Activated naive CD8-positive, alpha-beta T cell (primary cell): ENCODE data around the gene SETD7.

ENCODE experiments used
- H3K27ac Mint-ChIP-seq: one replicate; pipeline ENCODE4 v1.8.0; 2021; ENCODE audit warnings: mixed read lengths
- H3K27me3 Mint-ChIP-seq: one replicate; pipeline ENCODE4 v1.8.0; 2021; ENCODE audit warnings: mixed read lengths
- H3K36me3 Mint-ChIP-seq: one replicate; pipeline ENCODE4 v1.8.0; 2021; ENCODE audit warnings: mixed read lengths
- H3K4me1 Mint-ChIP-seq: one replicate; pipeline ENCODE4 v1.8.0; 2021; ENCODE audit warnings: low read depth, mixed read lengths
- H3K4me3 Mint-ChIP-seq: one replicate; pipeline ENCODE4 v1.8.0; 2021; ENCODE audit warnings: mild to moderate bottlenecking, mixed read lengths
- H3K9me3 Mint-ChIP-seq: one replicate; pipeline ENCODE4 v1.8.0; 2021; ENCODE audit warnings: low read depth, mixed read lengths

Gene SETD7

GRCh38 chr4:139540161-139540560 is 15.9 kb downstream of the SETD7 start:
- Mint-ChIP-seq H3K4me1 (no peaks in the 10 kb centered on the region), H3K4me3 (no peak overlapping the region), H3K27me3 (no peaks in the 10 kb centered on the region), H3K27ac (no peak overlapping the region), H3K9me3 (no peaks in the 10 kb centered on the region), H3K36me3 (peaks cover 2% of the 10 kb centered on the region)

- Mint-ChIP-seq H3K4me3 (no peak overlapping the region), H3K27ac (no peak overlapping the region)
These were observed 18.7 kb downstream of the SETD7 start for GRCh38 chr4:139537292-139537691.

GRCh38 chr4:139535871-139536234 is 20.2 kb downstream of the SETD7 start:
- no peaks in the 10 kb centered on the region for H3K27me3 Mint-ChIP-seq
- H3K4me3 Mint-ChIP-seq: no peak overlapping the region
- no peaks in the 10 kb centered on the region for H3K9me3 Mint-ChIP-seq
- no peaks in the 10 kb centered on the region for H3K36me3 Mint-ChIP-seq
- H3K27ac Mint-ChIP-seq: no peak overlapping the region
- H3K4me1 Mint-ChIP-seq: no peaks in the 10 kb centered on the region

More at GRCh38 chr4:139537292-139537691, 18.7 kb downstream of the SETD7 start:
- Mint-ChIP-seq H3K27me3 (no peaks in the 10 kb centered on the region), H3K36me3 (no peaks in the 10 kb centered on the region), H3K9me3 (no peaks in the 10 kb centered on the region), H3K4me1 (no peaks in the 10 kb centered on the region)

GRCh38 chr4:139535228-139535870 is 20.7 kb downstream of the SETD7 start:
- H3K4me1 Mint-ChIP-seq: no peaks in the 10 kb centered on the region
- H3K4me3 Mint-ChIP-seq: no peak overlapping the region
- no peaks in the 10 kb centered on the region for H3K36me3 Mint-ChIP-seq
- no peaks in the 10 kb centered on the region for H3K27me3 Mint-ChIP-seq
- no peaks in the 10 kb centered on the region for H3K9me3 Mint-ChIP-seq
- no peak overlapping the region for H3K27ac Mint-ChIP-seq

GRCh38 chr4:139534287-139534950 is 21.6 kb downstream of the SETD7 start:
- Mint-ChIP-seq H3K4me1 (no peaks in the 10 kb centered on the region), H3K27me3 (no peaks in the 10 kb centered on the region), H3K27ac (no peak overlapping the region), H3K36me3 (no peaks in the 10 kb centered on the region), H3K4me3 (no peak overlapping the region), H3K9me3 (no peaks in the 10 kb centered on the region)

GRCh38 chr4:139533511-139533910 is 22.5 kb downstream of the SETD7 start:
- no peaks in the 10 kb centered on the region for H3K27me3 Mint-ChIP-seq
- H3K4me1 Mint-ChIP-seq: no peaks in the 10 kb centered on the region
- no peak overlapping the region for H3K27ac Mint-ChIP-seq
- no peak overlapping the region for H3K4me3 Mint-ChIP-seq
- H3K9me3 Mint-ChIP-seq: no peaks in the 10 kb centered on the region
- H3K36me3 Mint-ChIP-seq: no peaks in the 10 kb centered on the region

- Mint-ChIP-seq H3K9me3 (no peaks in the 10 kb centered on the region), H3K4me3 (no peak overlapping the region), H3K27ac (no peak overlapping the region)
These were observed 23.1 kb downstream of the SETD7 start for GRCh38 chr4:139532947-139533346.

GRCh38 chr4:139530833-139531427 is 25.1 kb downstream of the SETD7 start:
- Mint-ChIP-seq H3K27me3 (no peaks in the 10 kb centered on the region), H3K27ac (no peak overlapping the region), H3K9me3 (no peaks in the 10 kb centered on the region), H3K36me3 (no peaks in the 10 kb centered on the region), H3K4me1 (no peaks in the 10 kb centered on the region), H3K4me3 (no peak overlapping the region)

More at GRCh38 chr4:139532947-139533346, 23.1 kb downstream of the SETD7 start:
- no peaks in the 10 kb centered on the region for H3K36me3 Mint-ChIP-seq
- H3K4me1 Mint-ChIP-seq: no peaks in the 10 kb centered on the region
- no peaks in the 10 kb centered on the region for H3K27me3 Mint-ChIP-seq

GRCh38 chr4:139528377-139529005 is 27.5 kb downstream of the SETD7 start:
- no peaks in the 10 kb centered on the region for H3K36me3 Mint-ChIP-seq

GRCh38 chr4:139526928-139527327 is 29.1 kb downstream of the SETD7 start:
- H3K4me3 Mint-ChIP-seq: no peak overlapping the region
- H3K36me3 Mint-ChIP-seq: no peaks in the 10 kb centered on the region
- H3K4me1 Mint-ChIP-seq: no peaks in the 10 kb centered on the region
- no peaks in the 10 kb centered on the region for H3K27me3 Mint-ChIP-seq
- H3K9me3 Mint-ChIP-seq: no peaks in the 10 kb centered on the region
- H3K27ac Mint-ChIP-seq: no peak overlapping the region

More at GRCh38 chr4:139528377-139529005, 27.5 kb downstream of the SETD7 start:
- Mint-ChIP-seq H3K27ac (no peak overlapping the region), H3K4me3 (no peak overlapping the region), H3K9me3 (no peaks in the 10 kb centered on the region), H3K4me1 (no peaks in the 10 kb centered on the region), H3K27me3 (no peaks in the 10 kb centered on the region)

- Mint-ChIP-seq H3K27ac (no peak overlapping the region), H3K9me3 (no peaks in the 10 kb centered on the region), H3K27me3 (no peaks in the 10 kb centered on the region), H3K4me1 (no peaks in the 10 kb centered on the region), H3K4me3 (no peak overlapping the region), H3K36me3 (peaks cover 2% of the 10 kb centered on the region)
These were observed 30.6 kb downstream of the SETD7 start for GRCh38 chr4:139525414-139525813.

GRCh38 chr4:139524062-139524631 is 31.9 kb downstream of the SETD7 start:
- H3K9me3 Mint-ChIP-seq: no peaks in the 10 kb centered on the region
- H3K4me3 Mint-ChIP-seq: no peak overlapping the region
- H3K27me3 Mint-ChIP-seq: no peaks in the 10 kb centered on the region
- H3K27ac Mint-ChIP-seq: no peak overlapping the region
- peaks cover 2% of the 10 kb centered on the region for H3K36me3 Mint-ChIP-seq
- H3K4me1 Mint-ChIP-seq: no peaks in the 10 kb centered on the region

- no peak overlapping the region for H3K27ac Mint-ChIP-seq
- no peaks in the 10 kb centered on the region for H3K27me3 Mint-ChIP-seq
- no peak overlapping the region for H3K4me3 Mint-ChIP-seq
- no peaks in the 10 kb centered on the region for H3K4me1 Mint-ChIP-seq
- H3K36me3 Mint-ChIP-seq: peaks cover 2% of the 10 kb centered on the region
- H3K9me3 Mint-ChIP-seq: no peaks in the 10 kb centered on the region
These were observed 32.9 kb downstream of the SETD7 start for GRCh38 chr4:139523076-139523475.

GRCh38 chr4:139522457-139522856 is 33.6 kb downstream of the SETD7 start:
- no peak overlapping the region for H3K4me3 Mint-ChIP-seq
- no peaks in the 10 kb centered on the region for H3K9me3 Mint-ChIP-seq
- H3K27me3 Mint-ChIP-seq: no peaks in the 10 kb centered on the region
- no peaks in the 10 kb centered on the region for H3K4me1 Mint-ChIP-seq
- peaks cover 2% of the 10 kb centered on the region for H3K36me3 Mint-ChIP-seq
- no peak overlapping the region for H3K27ac Mint-ChIP-seq
